GM23248 (cell line): ENCODE measurements around the gene OPHN1.

Experiments used
- EZH2 ChIP-seq: fragments of 200-600 bp; sonication (generic); IDR thresholded peaks from 2 replicates; pipeline ENCODE4 v1.6.1; 2018; ENCODE audit warnings: antibody characterized with exemption, mild to moderate bottlenecking; ENCODE audit not compliant: insufficient read depth, poor library complexity, severe bottlenecking
- EZH2phosphoT487 ChIP-seq: fragments of 200-600 bp; sonication (generic); IDR thresholded peaks from 2 replicates; pipeline ENCODE4 v1.6.1; 2018; ENCODE audit warnings: antibody characterized with exemption, moderate library complexity, mild to moderate bottlenecking, low read depth; ENCODE audit not compliant: insufficient read depth

DNA sequence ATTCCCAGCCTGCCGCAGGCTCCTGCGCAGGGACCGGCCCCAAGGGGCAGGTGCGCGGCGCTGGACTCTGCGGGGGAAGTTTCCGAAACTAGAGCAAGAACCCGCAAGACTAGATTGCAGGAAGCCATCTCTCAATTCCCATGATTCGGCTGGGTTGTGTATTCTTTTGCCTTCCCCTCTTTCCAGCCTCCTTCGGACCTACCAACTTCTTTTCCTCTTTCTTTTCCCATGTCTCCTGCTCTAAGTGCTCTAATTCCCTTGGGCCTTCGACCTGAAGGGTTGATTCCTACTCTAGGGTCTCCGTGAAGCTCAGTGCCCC, 645 bp upstream of the OPHN1 start:
- TF ChIP-seq EZH2 (no peak), EZH2phosphoT487 (no peak)
